ENCODE results near the gene KCNE3.

GRCh38 chr11:74457356-74457755, 10.0 kb downstream of the KCNE3 start:
- no peak for TF ChIP-seq CTCF (IDR thresholded peaks at IDR 0.05)
- no peak for TF ChIP-seq POLR2A (IDR thresholded peaks at IDR 0.05)
